WTC11 (cell line): ENCODE data around the gene ZC3H12D. TPM values are rescaled to one million over a fixed set of nuclear protein-coding genes. Genes with fewer than 3 reads are reported as not detected.

Experiments
- ATAC-seq: fragments of 200-7000 bp; cut with Tn5 transposase; 2 replicates; pipeline ENCODE4 v1.10.0; 2021; ENCODE audit warnings: mild to moderate bottlenecking, moderate library complexity
- CTCF ChIA-PET: fragments of 300-600 bp; sonication (Branson Sonifier 250); formaldehyde crosslinking; loops from one replicate; lab custom pipeline; 2021; ENCODE audit warnings: antibody characterized with exemption; lab: Charles Lee
- POLR2A ChIA-PET: fragments of 350-600 bp; sonication (Branson Sonifier 250); formaldehyde crosslinking; loops from one replicate; lab custom pipeline; 2021; ENCODE audit warnings: antibody characterized with exemption; lab: Charles Lee
- DNase-seq: peaks from one replicate; pipeline ENCODE4 v3.0.0; 2021; ENCODE audit warnings: low spot score
- H3K27ac Mint-ChIP-seq: 2 replicates; pipeline ENCODE4 v1.8.0; 2021; ENCODE audit warnings: mixed read lengths
- H3K27me3 Mint-ChIP-seq: 2 replicates; pipeline ENCODE4 v1.8.0; 2021; ENCODE audit warnings: low read depth, mild to moderate bottlenecking, moderate library complexity, mixed read lengths
- H3K36me3 Mint-ChIP-seq: 2 replicates; pipeline ENCODE4 v1.8.0; 2021; ENCODE audit warnings: mixed read lengths
- H3K4me1 Mint-ChIP-seq: 2 replicates; pipeline ENCODE4 v1.8.0; 2022; ENCODE audit warnings: mixed read lengths
- H3K4me3 Mint-ChIP-seq: 2 replicates; pipeline ENCODE4 v1.8.0; 2021; ENCODE audit warnings: mild to moderate bottlenecking, moderate library complexity, mixed read lengths
- H3K9me3 Mint-ChIP-seq: 2 replicates; pipeline ENCODE4 v1.8.0; 2021; ENCODE audit warnings: mixed read lengths
- ELF4 ChIP-seq: sonication (generic); formaldehyde crosslinking; IDR thresholded peaks from 2 replicates; pipeline ENCODE4 v1.8.1; 2022; ENCODE audit warnings: low read depth, mild to moderate bottlenecking, moderate library complexity, missing genetic modification reagents
- EMX1 ChIP-seq: fragments of 250-450 bp; sonication (Bioruptor Pico); IDR thresholded peaks from 2 replicates; pipeline ENCODE4 v1.8.0; 2021; ENCODE audit warnings: mild to moderate bottlenecking
- FOXK1 ChIP-seq: sonication (generic); formaldehyde crosslinking; IDR thresholded peaks from 2 replicates; pipeline ENCODE4 v1.8.0; 2022; ENCODE audit warnings: mild to moderate bottlenecking, moderate library complexity, missing genetic modification reagents
- FOXP1 ChIP-seq: sonication (generic); formaldehyde crosslinking; IDR thresholded peaks from 2 replicates; pipeline ENCODE4 v1.8.0; 2022; ENCODE audit warnings: missing genetic modification reagents, mild to moderate bottlenecking, moderate library complexity, borderline replicate concordance
- JAZF1 ChIP-seq: fragments of 250-450 bp; sonication (Bioruptor Pico); IDR thresholded peaks from 2 replicates; pipeline ENCODE4 v1.9.0; 2021; ENCODE audit warnings: moderate library complexity, mild to moderate bottlenecking, inconsistent platforms
- NFYB ChIP-seq: sonication (generic); formaldehyde crosslinking; conservative IDR thresholded peaks from 2 replicates; pipeline ENCODE4 v1.8.0; 2022; ENCODE audit warnings: low read depth, missing genetic modification reagents
- RORB ChIP-seq: fragments of 250-450 bp; sonication (Bioruptor Pico); IDR thresholded peaks from 2 replicates; pipeline ENCODE4 v1.9.0; 2021; ENCODE audit warnings: mild to moderate bottlenecking
- SMAD4 ChIP-seq: sonication (generic); formaldehyde crosslinking; IDR thresholded peaks from 2 replicates; pipeline ENCODE4 v1.8.0; 2022; ENCODE audit warnings: mild to moderate bottlenecking, missing genetic modification reagents
- STAT6 ChIP-seq: sonication (generic); formaldehyde crosslinking; conservative IDR thresholded peaks from 2 replicates; pipeline ENCODE4 v1.8.1; 2023; ENCODE audit warnings: mild to moderate bottlenecking, low read depth, missing genetic modification reagents, moderate library complexity
- TP53 ChIP-seq: sonication (generic); formaldehyde crosslinking; IDR thresholded peaks from 2 replicates; pipeline ENCODE4 v1.8.1; 2023; ENCODE audit warnings: mild to moderate bottlenecking, missing genetic modification reagents
- ZBTB43 ChIP-seq: sonication (generic); formaldehyde crosslinking; IDR thresholded peaks from 2 replicates; pipeline ENCODE4 v1.8.1; 2023; ENCODE audit warnings: mild to moderate bottlenecking, missing genetic modification reagents
- total RNA-seq: library from RNA; stranded (reverse); gene quantifications from 3 replicates; pipeline ENCODE4 v1.2.3, GENCODE V29; 2021
- TF ChIP-seq, protein P1 (sequence below): fragments of 250-450 bp; sonication (Bioruptor Pico); conservative IDR thresholded peaks from 2 replicates; pipeline ENCODE4 v1.9.0; 2021; ENCODE audit warnings: mild to moderate bottlenecking
- TF ChIP-seq, protein P2 (sequence below): sonication (generic); formaldehyde crosslinking; IDR thresholded peaks from 2 replicates; pipeline ENCODE4 v1.8.0; 2022; ENCODE audit warnings: mild to moderate bottlenecking, missing genetic modification reagents

ZC3H12D gene
- total RNA-seq, 1 experiment from 2014 or later: 0.13 TPM

- peaks cover 3% of the 10 kb centered on the region; the same call in 1 of the 2 replicates for H3K4me1 Mint-ChIP-seq
- TF ChIP-seq, protein P1, sequence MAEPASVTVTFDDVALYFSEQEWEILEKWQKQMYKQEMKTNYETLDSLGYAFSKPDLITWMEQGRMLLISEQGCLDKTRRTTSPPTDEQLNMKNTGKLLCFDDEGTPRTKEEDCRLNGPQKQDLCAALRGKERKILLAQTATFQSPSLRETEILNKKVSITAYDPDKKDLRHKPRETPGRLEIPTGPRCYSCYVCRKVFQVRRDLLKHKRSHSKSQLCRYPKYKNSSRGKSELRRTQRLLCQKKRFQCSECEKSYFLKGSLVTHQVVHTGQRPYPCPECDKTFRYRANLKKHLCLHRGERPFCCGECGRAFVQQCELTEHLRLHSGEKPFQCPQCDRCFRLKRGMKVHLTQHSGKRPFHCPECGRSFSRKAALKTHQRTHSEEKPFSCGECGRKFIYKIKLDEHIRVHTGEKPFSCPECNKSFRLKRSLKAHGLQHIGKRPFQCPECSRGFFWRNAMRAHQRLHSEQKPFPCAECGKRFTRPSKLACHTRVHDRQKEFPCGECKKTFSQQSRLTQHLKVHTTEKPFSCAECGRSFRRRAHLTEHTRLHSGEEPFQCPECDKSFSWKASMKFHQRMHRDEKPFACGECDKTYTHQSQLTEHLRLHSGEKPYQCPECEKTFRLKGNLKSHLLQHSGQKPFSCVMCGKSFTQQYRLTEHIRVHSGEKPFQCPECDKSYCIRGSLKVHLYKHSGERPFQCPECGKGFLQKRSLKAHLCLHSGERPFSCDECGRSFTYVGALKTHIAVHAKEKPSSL (CRISPR knock-in tag): no peak
- ATAC-seq: no peak
- H3K27me3 Mint-ChIP-seq: no peaks in the 10 kb centered on the region
- no peak overlapping the region for H3K4me3 Mint-ChIP-seq
- H3K9me3 Mint-ChIP-seq: peaks cover 3% of the 10 kb centered on the region; the same call in 1 of the 2 replicates
- CTCF ChIA-PET: interaction anchor here (3.2 kb wide), 1 partner anchor 10 kb away, joined by 23 read pairs; no protein-coding TSS in a partner anchor
- POLR2A ChIA-PET: no interaction called here
- no peaks in the 10 kb centered on the region for H3K36me3 Mint-ChIP-seq
- H3K27ac Mint-ChIP-seq: no peak overlapping the region
- no peak for DNase-seq
Observed at GRCh38 chr6:149441740-149442139, 43.1 kb downstream of the ZC3H12D start.

DNA sequence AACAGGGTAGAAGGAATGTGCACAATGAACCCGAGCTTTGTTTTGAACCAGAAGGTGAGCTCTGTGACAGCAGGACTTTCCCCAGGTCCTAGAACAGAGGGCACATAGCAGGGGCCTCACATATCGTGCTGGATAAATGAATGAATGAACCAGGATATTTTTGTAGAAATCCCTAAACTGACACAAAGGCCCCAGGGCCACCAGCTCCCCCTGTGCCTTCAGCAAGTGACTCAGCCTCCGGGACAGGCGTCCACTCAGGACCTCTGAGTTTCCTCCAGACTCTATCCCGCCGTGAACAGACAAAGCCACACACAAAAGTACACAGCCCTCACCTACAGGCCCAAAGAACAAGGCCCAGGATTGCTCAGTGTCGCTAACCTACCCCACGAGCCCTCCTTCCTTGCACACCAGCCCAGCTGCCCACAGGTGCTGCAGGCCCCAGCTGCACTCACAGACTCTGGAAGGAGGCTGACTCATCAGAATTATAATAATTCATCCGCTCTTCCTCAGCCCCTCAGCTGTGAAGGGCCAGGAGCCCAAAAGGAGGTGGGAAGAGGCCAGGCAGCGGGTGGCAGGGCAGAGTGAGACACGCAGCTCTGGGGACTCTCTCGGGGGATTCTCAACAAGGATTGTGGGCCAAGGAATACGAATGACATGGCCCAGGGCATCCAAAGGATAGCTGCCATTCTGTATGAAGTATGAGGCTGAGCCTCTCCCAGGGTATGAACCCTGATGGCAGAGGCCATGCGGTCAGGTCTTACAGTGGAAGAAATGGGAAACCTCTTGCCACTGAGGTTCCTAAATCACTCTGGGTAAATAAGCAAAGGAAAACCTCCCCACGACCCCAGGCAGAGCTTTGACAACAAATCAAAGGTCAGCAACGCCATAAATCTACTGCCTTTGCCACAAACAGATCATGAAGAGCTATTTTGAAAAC is 43.8 kb downstream of the ZC3H12D start:
- peaks cover 3% of the 10 kb centered on the region; the same call in 1 of the 2 replicates for H3K4me1 Mint-ChIP-seq
- POLR2A ChIA-PET: no interaction called here
- no peak for TF ChIP-seq ZBTB43 (CRISPR knock-in tag)
- no peak for TF ChIP-seq FOXK1
- no peak for TF ChIP-seq SMAD4 (CRISPR knock-in tag)
- TF ChIP-seq STAT6 (CRISPR knock-in tag): no peak
- TF ChIP-seq NFYB (CRISPR knock-in tag): no peak
- TF ChIP-seq ELF4: no peak
- TF ChIP-seq TP53 (CRISPR knock-in tag): no peak
- no peak for ATAC-seq
- H3K9me3 Mint-ChIP-seq: peaks cover 3% of the 10 kb centered on the region; the same call in 1 of the 2 replicates
- H3K36me3 Mint-ChIP-seq: no peaks in the 10 kb centered on the region
- no peaks in the 10 kb centered on the region for H3K27me3 Mint-ChIP-seq
- H3K4me3 Mint-ChIP-seq: no peak overlapping the region
- no peak for DNase-seq
- no peak overlapping the region for H3K27ac Mint-ChIP-seq
- CTCF ChIA-PET: interaction anchor here (0.6 to 3.2 kb wide), 2 partner anchors 9 kb away, joined by 5 to 23 read pairs; no protein-coding TSS in a partner anchor

DNA sequence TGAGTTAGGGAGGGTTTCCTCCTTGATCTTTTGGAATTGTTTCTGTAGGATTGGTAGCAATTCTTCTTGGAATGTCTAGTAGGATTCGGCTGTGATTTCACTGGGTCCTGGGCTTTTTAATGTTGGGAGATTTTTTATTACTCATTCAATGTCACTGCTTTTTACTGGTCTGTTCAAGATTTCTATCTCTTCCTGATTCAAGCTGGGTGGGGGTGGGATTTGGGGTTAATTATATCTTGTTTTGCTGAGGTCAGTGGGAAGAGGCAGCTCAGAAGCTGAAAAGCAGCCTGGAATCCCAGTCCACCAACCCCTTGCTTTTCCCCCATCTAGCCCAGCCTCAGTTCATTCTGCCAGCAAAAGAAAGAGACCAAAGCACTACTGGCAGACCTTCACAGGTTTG is 45.2 kb downstream of the ZC3H12D start:
- no peaks in the 10 kb centered on the region for H3K27me3 Mint-ChIP-seq
- TF ChIP-seq JAZF1 (CRISPR knock-in tag): no peak
- TF ChIP-seq, protein P2, sequence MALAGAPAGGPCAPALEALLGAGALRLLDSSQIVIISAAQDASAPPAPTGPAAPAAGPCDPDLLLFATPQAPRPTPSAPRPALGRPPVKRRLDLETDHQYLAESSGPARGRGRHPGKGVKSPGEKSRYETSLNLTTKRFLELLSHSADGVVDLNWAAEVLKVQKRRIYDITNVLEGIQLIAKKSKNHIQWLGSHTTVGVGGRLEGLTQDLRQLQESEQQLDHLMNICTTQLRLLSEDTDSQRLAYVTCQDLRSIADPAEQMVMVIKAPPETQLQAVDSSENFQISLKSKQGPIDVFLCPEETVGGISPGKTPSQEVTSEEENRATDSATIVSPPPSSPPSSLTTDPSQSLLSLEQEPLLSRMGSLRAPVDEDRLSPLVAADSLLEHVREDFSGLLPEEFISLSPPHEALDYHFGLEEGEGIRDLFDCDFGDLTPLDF: no peak
- TF ChIP-seq FOXP1: no peak
- no peak for TF ChIP-seq EMX1 (CRISPR knock-in tag)
- TF ChIP-seq RORB: no peak
- H3K4me3 Mint-ChIP-seq: no peak overlapping the region
- DNase-seq (no peak), ATAC-seq (no peak)
- H3K4me1 Mint-ChIP-seq: peaks cover 3% of the 10 kb centered on the region; the same call in 1 of the 2 replicates
- ChIA-PET CTCF (no interaction called here), POLR2A (no interaction called here)
- no peak overlapping the region for H3K27ac Mint-ChIP-seq
- peaks cover 2% of the 10 kb centered on the region; the same call in 1 of the 2 replicates for H3K9me3 Mint-ChIP-seq
- H3K36me3 Mint-ChIP-seq: no peaks in the 10 kb centered on the region
